ENCODE measurements around the gene GRK2. TPM values are rescaled to one million over a fixed set of nuclear protein-coding genes. Genes with fewer than 3 reads are reported as not detected.

The GRK2 gene
- total and polyA plus RNA-seq, 11 donors = 40.1 to 107 (median 50.1) TPM

DNA sequence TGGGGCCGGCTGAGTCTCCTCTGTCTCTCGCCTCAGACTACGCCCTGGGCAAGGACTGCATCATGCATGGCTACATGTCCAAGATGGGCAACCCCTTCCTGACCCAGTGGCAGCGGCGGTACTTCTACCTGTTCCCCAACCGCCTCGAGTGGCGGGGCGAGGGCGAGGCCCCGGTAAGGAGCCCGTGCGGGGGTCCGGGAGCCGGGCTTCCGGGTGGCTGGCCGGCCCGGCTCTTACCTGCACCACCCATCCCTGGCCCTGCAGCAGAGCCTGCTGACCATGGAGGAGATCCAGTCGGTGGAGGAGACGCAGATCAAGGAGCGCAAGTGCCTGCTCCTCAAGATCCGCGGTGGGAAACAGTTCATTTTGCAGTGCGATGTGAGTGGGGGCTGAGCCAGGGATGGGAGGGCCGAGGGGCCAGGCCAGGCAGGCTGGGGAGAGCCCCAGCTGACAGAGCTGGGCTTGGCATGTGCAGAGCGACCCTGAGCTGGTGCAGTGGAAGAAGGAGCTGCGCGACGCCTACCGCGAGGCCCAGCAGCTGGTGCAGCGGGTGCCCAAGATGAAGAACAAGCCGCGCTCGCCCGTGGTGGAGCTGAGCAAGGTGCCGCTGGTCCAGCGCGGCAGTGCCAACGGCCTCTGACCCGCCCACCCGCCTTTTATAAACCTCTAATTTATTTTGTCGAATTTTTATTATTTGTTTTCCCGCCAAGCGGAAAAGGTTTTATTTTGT lies 18.7 kb downstream of the GRK2 start:
- ATAC-seq (no peak), DNase-seq (peak in 4 of 5 donors; percentile 18 to 54 (median 22))
- WGBS, 4 donors = 89 to 92% (median 91%) methylated on average over 35 to 45 of the region's 45 CpGs

DNA sequence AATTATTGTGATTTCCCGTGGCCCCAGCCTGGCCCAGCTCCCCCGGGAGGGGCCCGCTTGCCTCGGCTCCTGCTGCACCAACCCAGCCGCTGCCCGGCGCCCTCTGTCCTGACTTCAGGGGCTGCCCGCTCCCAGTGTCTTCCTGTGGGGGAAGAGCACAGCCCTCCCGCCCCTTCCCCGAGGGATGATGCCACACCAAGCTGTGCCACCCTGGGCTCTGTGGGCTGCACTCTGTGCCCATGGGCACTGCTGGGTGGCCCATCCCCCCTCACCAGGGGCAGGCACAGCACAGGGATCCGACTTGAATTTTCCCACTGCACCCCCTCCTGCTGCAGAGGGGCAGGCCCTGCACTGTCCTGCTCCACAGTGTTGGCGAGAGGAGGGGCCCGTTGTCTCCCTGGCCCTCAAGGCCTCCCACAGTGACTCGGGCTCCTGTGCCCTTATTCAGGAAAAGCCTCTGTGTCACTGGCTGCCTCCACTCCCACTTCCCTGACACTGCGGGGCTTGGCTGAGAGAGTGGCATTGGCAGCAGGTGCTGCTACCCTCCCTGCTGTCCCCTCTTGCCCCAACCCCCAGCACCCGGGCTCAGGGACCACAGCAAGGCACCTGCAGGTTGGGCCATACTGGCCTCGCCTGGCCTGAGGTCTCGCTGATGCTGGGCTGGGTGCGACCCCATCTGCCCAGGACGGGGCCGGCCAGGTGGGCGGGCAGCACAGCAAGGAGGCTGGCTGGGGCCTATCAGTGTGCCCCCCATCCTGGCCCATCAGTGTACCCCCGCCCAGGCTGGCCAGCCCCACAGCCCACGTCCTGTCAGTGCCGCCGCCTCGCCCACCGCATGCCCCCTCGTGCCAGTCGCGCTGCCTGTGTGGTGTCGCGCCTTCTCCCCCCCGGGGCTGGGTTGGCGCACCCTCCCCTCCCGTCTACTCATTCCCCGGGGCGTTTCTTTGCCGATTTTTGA lies 19.5 kb downstream of the GRK2 start:
- 87 to 90% (median 89%) methylated on average over 32 to 39 of the region's 39 CpGs for WGBS, 4 donors
- TF ChIP-seq POLR2A (IDR thresholded peaks at IDR 0.05) = no peak
- TF ChIP-seq, protein P1, sequence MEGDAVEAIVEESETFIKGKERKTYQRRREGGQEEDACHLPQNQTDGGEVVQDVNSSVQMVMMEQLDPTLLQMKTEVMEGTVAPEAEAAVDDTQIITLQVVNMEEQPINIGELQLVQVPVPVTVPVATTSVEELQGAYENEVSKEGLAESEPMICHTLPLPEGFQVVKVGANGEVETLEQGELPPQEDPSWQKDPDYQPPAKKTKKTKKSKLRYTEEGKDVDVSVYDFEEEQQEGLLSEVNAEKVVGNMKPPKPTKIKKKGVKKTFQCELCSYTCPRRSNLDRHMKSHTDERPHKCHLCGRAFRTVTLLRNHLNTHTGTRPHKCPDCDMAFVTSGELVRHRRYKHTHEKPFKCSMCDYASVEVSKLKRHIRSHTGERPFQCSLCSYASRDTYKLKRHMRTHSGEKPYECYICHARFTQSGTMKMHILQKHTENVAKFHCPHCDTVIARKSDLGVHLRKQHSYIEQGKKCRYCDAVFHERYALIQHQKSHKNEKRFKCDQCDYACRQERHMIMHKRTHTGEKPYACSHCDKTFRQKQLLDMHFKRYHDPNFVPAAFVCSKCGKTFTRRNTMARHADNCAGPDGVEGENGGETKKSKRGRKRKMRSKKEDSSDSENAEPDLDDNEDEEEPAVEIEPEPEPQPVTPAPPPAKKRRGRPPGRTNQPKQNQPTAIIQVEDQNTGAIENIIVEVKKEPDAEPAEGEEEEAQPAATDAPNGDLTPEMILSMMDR (IDR thresholded peaks at IDR 0.05) = no peak
- ATAC-seq = no peak
- Histone ChIP-seq H3K36me3 (peaks cover 6 to 75% (median 63%) of the 10 kb centered on the region in 9 donors), H3K27me3 (no peaks in the 10 kb centered on the region), H3K4me3 (peak overlapping the region in 1 of 12 donors; percentile 89), H3K27ac (peak overlapping the region in 9 of 12 donors; percentile 13 to 100 (median 96)), H3K9me3 (no peaks in the 10 kb centered on the region), H3K4me1 (peaks cover 5 to 85% (median 28%) of the 10 kb centered on the region in 12 donors)
- intact Hi-C loops (cut with DNase I) = no loop called here
- peak in 4 of 5 donors; percentile 16 to 67 (median 28) for DNase-seq

More for the DNA sequence above, 18.7 kb downstream of the GRK2 start:
- Histone ChIP-seq H3K9me3 (no peaks in the 10 kb centered on the region), H3K36me3 (peaks cover 6 to 75% (median 69%) of the 10 kb centered on the region in 9 donors), H3K4me1 (peaks cover 5 to 85% (median 21%) of the 10 kb centered on the region in 12 donors), H3K27ac (peak overlapping the region in 4 of 12 donors; percentile 44 to 100 (median 96)), H3K4me3 (peak overlapping the region in 1 of 12 donors; percentile 89), H3K27me3 (no peaks in the 10 kb centered on the region)
- intact Hi-C loops (cut with DNase I) = no loop called here
- TF ChIP-seq, protein P1 (IDR thresholded peaks at IDR 0.05) = no peak
- TF ChIP-seq POLR2A (IDR thresholded peaks at IDR 0.05) = no peak

DNA sequence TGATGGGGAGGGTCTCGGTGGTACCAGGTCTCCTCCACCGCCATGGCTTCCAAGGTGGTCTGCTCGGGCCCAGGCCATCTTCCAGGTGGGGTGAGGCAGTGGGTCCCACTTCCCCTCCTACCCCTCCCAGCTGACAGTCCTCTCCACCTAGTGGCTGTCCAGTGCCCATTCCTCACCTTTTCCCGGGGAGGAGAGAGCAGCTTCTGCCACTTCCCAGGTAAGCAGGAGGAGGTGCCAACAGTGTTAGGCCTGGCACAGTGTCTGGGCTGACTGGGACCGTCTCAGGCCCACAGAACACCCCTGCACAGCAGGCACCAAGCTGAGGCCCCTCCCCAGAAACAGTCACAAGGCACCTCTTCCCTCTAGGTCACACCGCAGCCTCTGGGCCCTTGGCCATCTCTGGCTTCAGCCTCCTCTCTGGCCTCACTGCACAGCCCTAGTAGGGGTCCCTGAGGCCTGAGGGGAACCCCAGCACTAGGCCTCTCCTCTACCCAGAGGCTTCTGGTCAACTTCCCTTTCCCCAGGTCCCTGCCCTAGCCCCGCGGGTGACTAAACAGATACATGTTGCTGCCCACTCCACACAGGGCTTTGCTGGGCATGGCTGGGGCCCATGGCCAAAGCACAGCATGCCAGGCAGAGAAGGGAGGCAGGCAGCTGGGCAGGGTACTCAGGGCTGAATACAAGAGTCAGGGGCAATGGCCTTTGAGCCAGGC lies 20.5 kb downstream of the GRK2 start:
- TF ChIP-seq POLR2A (IDR thresholded peaks at IDR 0.05) = no peak
- TF ChIP-seq, protein P1 (IDR thresholded peaks at IDR 0.05) = no peak
- ATAC-seq (no peak), DNase-seq (peak in 3 of 5 donors; percentile 40 to 75 (median 54))
- Histone ChIP-seq H3K27me3 (no peaks in the 10 kb centered on the region), H3K36me3 (peaks cover 6 to 75% (median 58%) of the 10 kb centered on the region in 9 donors), H3K4me3 (peak overlapping the region in 1 of 12 donors; percentile 89), H3K27ac (peak overlapping the region in 11 of 12 donors; percentile 89 to 100 (median 95)), H3K9me3 (no peaks in the 10 kb centered on the region), H3K4me1 (peaks cover 5 to 85% (median 31%) of the 10 kb centered on the region in 12 donors)
- 75 to 80% (median 78%) methylated on average over 7 to 8 of the region's 8 CpGs for WGBS, 4 donors
- intact Hi-C loops (cut with DNase I) = no loop called here

Measured in heart left ventricle (tissue), 16 donors.